ENCODE data around the gene LYZL4.
A peak's percentile ranks its signal among the peaks of the same experiment; 100 is the strongest.

LYZL4 gene

GRCh38 chr3:42375121-42375800, 35.1 kb downstream of the LYZL4 start:
- no peak for DNase-seq

GRCh38 chr3:42371776-42372175, 38.6 kb downstream of the LYZL4 start:
- peak in 7 of 56 donors; percentile 1 to 40 (median 13) for DNase-seq

- DNase-seq = no peak
These were observed 40.6 kb downstream of the LYZL4 start for GRCh38 chr3:42369832-42370231.

- DNase-seq = peak in 19 of 56 donors; percentile 3 to 66 (median 18)
These were observed 41.1 kb downstream of the LYZL4 start for GRCh38 chr3:42369304-42369703.

- no peak for DNase-seq
These were observed 41.5 kb downstream of the LYZL4 start for GRCh38 chr3:42368861-42369260.

GRCh38 chr3:42367903-42368302, 42.5 kb downstream of the LYZL4 start:
- no peak for DNase-seq

- DNase-seq = no peak
These were observed 43.9 kb downstream of the LYZL4 start for GRCh38 chr3:42366550-42366949.

GRCh38 chr3:42357335-42357734, 53.1 kb downstream of the LYZL4 start:
- DNase-seq = no peak

- DNase-seq = no peak
These were observed 54.8 kb downstream of the LYZL4 start for GRCh38 chr3:42355612-42356011.

- DNase-seq = no peak
These were observed 56.8 kb downstream of the LYZL4 start for GRCh38 chr3:42353631-42354030.

- DNase-seq = no peak
These were observed 59.2 kb downstream of the LYZL4 start for GRCh38 chr3:42351207-42351606.

- DNase-seq = no peak
These were observed 60.4 kb downstream of the LYZL4 start for GRCh38 chr3:42349765-42350594.

GRCh38 chr3:42347928-42348327, 62.5 kb downstream of the LYZL4 start:
- no peak for DNase-seq

Data from nucleus accumbens (tissue), 56 donors.